GM21360 (cell line): ENCODE results near the gene HRH4.

Experiments
- ATAC-seq: cut with Tn5 transposase; IDR thresholded peaks from one replicate; pipeline ENCODE4 v1.9.1; 2021; ENCODE audit warnings: mild to moderate bottlenecking, moderate library complexity; ENCODE audit not compliant: unreplicated experiment

HRH4 gene

GRCh38 chr18:24504401-24504800, 44.0 kb downstream of the HRH4 start:
- ATAC-seq, result no peak

GRCh38 chr18:24506175-24506574, 45.7 kb downstream of the HRH4 start:
- no peak for ATAC-seq

- ATAC-seq, result no peak
Observed at GRCh38 chr18:24509435-24509834, 49.0 kb downstream of the HRH4 start.

GRCh38 chr18:24514439-24514838, 54.0 kb downstream of the HRH4 start:
- ATAC-seq, result peak; percentile 70

- ATAC-seq, result no peak
Observed at GRCh38 chr18:24515721-24516120, 55.3 kb downstream of the HRH4 start.

- no peak for ATAC-seq
Observed at GRCh38 chr18:24516261-24516660, 55.8 kb downstream of the HRH4 start.

GRCh38 chr18:24517554-24517953, 57.1 kb downstream of the HRH4 start:
- no peak for ATAC-seq

GRCh38 chr18:24518596-24518995, 58.2 kb downstream of the HRH4 start:
- ATAC-seq, result no peak
